NCI-H2171 (cell line): ENCODE measurements around the gene SPCS3.
"Not testable (repeated sequence)": the region's sequence is repeated elsewhere in the genome, so short reads cannot be mapped to it uniquely, and the experiment has no call there.

Source experiments
- DNase-seq: peaks from one replicate; lab custom pipeline; 2025; lab: John Stamatoyannopoulos, UW

The SPCS3 gene

GRCh38 chr4:176306837-176307665 lies 12.7 kb upstream of the SPCS3 start:
- no peak for DNase-seq

- DNase-seq = no peak
Observed at GRCh38 chr4:176307666-176307930, 12.2 kb upstream of the SPCS3 start.

DNA sequence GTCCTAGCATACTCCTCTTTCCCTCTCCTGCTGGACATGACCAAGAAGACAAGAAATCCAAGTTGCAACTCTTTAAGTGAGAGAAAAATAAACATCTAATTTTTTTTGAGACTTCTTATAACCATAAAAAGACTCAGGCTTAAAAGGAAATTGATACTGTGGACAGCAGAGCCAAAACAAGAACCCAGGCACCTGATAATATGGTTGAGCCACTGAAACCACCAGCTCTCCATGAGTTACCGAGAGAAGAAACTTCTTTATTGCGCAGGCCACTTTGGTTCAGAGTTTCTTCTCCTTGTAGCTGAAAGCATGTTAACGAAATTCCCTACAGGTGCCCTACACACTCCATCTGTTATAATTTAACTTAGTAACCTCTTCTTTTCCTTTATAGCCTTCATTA lies 11.3 kb upstream of the SPCS3 start:
- no peak for DNase-seq

DNA sequence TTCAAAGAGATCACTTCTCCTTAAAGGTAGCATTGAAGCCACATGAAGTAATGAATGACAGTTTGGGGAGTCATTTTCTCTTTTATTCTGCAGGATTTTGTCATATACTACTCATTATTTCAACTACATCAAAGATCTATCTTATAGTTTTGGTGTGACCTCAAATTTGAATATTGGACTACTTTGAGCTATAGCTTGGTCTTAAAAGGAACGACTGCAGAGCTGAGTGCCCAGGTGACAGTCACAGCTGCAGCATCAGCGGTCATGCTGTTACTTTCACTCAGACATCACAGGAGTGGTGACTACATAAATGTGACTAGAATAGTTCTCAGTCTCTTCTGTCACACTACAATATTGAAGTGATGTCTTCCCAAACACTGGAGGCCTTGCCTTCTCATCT lies 10.7 kb upstream of the SPCS3 start:
- no peak for DNase-seq

DNA sequence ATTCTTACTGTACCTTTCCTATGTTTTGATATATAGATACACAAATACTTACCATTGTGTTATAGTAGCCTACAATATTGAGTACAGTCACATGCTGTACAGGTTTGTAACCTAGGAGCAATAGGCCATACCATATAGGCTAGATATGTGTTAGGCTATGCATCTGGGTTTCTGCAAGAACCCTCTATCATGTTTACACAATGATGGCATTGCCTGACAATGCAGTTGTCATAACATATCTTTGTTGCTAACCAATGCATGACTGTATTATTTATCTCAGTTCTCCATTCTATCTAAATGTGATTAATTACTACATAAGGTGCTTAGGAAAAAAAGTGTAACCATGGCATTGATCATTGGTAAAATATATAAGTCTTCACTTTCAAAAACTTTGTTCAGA lies 10.0 kb upstream of the SPCS3 start:
- no peak for DNase-seq

- no peak for DNase-seq
Observed at GRCh38 chr4:176313596-176314336, 6.0 kb upstream of the SPCS3 start.

DNA sequence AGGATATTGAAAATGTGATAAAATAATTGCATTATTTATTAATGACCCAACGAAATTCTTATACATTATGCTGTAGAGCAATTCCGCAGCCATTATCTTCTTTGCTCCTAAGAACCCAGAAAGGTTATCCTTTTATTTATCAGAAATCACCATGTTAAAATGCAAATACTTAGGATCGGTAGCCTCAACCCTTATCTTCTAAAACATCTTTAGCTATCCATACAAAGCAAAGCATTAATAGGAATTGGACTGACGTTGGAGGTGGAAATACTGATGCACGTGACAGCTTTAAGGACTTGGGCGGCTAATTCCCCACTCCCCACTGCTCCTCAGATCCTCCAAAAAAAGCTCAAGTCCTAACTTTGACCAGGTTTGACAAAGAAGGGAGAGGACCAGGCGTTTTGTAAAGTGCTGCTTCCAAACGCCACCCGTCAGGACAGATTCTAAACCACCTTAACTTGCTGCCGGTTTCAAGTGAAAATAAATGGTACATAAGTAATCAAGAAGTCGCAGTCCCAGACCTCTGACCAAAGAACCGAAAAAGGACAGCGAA lies 539 bp upstream of the SPCS3 start:
- DNase-seq = no peak

- DNase-seq = peak; percentile 46
Observed at GRCh38 chr4:176320340-176320975, 692 bp downstream of the SPCS3 start.

- DNase-seq = no peak
Observed at GRCh38 chr4:176320976-176321361, 1.2 kb downstream of the SPCS3 start.

GRCh38 chr4:176321589-176321988 lies 1.8 kb downstream of the SPCS3 start:
- no peak for DNase-seq

DNA sequence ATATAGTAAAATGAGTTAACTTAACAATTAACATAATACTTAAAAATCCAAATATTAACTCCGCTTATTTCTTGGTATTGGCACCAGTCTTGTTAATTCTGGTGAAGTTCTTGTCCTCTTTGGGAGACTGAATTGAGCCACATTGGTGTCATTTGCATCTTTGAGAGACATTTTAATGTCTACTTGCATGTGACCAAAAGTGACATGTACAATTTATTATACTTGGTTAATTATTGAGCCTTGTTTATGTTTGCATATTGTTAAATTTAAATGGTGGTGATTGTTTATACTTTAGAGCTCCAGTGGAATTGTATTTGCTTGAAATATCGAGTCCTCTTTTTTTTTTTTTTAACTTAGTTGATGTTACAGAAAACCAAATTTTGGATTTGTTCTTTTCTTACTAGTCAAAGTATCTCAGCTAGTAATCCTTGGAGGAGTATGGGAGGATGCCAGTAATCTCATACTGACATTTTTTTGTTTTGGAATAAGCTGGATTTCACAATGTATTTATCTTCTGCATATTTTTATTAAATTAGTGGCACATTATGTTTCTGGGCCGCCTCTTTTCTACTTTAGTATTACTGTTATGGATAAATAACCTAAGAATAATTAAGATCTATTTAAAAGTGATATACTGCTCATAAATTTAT lies 3.9 kb downstream of the SPCS3 start:
- DNase-seq = no peak

DNA sequence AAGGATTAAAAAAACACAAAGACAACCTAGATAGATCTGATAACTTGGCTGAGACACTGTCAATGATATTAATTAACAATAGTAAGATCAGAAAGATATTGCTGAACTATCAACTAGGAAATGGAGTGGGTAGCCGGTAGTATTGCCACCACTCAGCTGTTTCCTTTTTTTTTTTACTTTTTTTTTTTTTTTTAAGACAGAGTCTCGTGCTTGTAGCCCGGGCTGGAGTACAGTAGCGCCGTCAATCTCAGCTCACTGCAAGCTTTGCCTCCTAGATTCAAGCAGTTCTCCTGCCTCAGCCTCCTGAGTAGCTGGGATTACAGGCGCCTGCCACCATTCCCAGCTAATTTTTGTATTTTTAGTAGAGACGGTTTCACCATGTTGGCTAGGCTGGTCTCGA lies 5.1 kb downstream of the SPCS3 start:
- not testable (repeated sequence) for DNase-seq

- DNase-seq = no peak
Observed at GRCh38 chr4:176333076-176333475, 13.3 kb downstream of the SPCS3 start.

DNA sequence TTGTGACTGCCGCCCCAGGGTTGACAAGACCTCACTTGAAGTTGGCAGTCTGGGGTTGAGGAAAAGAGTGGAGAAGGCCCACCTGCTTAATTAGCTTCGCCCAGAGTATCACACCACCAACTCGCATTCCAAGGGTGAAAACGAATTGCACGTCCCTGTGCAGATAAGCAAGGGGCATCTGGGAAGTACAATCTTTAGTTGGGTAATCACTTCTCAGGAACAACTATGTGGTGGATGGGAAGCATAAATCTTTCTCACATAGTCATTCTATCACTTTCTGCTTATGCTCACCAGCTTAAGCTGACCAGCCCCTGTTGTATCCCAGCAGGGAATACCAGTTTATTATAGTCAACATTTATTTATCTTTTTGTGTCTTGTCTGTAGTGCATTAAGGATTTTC lies 14.3 kb downstream of the SPCS3 start:
- no peak for DNase-seq

GRCh38 chr4:176335421-176335820 lies 15.7 kb downstream of the SPCS3 start:
- no peak for DNase-seq

DNA sequence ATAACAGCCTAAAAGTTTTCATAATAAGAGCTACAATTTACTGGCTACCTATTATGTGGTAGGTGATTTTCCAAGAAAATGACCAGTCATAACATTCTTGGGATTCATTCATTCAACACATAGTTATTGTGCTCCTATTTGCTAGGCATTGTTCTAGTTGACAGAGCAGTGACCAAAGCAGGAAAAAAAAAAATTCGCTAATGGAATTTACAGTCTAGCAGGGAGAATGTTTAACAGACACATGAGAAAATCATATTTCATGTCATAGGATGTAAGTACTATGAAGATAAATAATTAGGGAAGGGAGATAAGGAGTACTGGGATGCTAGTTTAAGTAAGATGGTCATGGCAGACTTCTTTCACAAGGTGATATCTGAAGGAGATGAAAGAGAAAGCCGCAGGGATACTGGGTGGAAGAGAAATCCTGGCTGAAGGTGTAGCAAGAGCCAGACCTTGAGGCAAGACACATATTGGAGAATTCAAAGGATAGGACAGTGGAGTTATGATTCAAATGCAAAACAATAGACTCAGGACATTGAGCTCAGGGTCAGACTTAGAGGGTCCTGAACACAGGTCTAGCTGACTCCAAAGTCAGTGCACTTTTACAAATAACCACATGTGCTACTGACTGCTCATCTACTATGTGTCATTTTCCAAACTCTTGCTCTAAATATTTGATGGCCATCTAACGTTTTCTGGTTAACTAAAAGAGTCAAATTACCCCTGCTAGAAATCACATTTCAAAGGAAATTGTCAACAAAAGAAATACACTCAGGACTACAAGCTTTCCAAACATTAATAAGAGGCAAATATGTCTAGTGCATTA lies 20.4 kb downstream of the SPCS3 start:
- no peak for DNase-seq

DNA sequence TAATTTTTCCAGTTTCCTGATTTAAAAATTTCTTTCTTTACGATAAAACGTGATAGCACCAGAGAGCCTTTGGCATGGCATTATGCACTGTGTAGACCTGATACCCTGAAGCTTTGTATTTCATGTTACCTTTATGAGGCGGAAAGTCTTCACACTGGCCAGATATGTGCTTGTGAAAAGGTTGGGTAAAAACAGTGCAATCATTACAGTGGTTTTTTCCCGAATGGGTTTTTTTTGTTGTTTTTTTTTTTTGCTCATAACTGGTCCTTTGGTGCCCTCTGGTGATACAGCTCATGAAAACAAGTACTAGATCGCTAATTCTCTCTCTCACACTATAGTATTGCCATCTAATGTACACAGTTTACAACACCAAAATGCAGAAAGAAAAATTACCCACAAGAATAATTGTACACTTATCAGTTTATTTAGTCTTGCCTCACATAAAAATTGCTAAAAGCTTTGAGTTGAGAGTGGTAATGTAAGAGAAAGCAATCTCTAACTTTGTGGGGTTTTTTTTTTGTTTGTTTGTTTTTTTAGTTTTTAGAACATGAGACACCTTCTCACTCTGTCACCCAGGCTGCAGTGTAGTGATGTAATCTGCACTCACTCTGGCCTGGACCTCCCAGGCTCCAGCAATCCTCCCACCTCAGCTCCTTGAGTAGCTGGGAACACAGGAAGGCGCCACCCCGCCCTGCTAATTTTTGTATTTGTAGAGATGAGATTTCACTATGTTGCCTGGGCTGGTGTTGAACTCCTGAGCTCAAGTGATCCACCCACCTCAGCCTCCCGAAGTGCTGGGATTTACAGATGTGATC lies 21.3 kb downstream of the SPCS3 start:
- DNase-seq = peak; percentile 13

GRCh38 chr4:176342384-176342783 lies 22.6 kb downstream of the SPCS3 start:
- no peak for DNase-seq

DNA sequence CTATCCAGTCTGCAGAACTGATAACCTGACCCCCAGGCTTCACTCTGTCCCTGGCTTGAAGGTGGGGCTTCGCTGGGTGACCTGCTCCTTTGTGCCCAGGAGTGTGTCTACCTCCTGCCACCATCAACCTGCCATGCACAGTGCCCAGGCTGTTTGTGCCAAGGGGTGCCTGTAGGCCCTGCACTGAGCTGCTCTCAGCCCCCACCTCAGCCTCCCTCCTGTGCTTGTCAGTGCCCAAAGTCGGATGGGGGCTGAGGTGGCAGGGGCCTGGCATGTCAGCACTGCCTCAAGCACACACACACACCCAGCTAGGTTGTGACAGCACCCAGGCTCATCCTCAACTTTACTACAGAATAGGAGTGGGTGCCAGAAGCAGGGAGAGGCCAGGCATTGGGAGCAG lies 23.5 kb downstream of the SPCS3 start:
- no peak for DNase-seq

- not testable (repeated sequence) for DNase-seq
Observed at GRCh38 chr4:176345346-176345745, 25.6 kb downstream of the SPCS3 start.

GRCh38 chr4:176346836-176347235 lies 27.1 kb downstream of the SPCS3 start:
- not testable (repeated sequence) for DNase-seq
